SU-DHL-6 (cell line): ENCODE measurements around the gene PDE4D.

Experiments used
- H2AFZ ChIP-seq: fragments of 200-600 bp; sonication (generic); 2 replicates; pipeline ENCODE4 v1.6.1; 2014; ENCODE audit warnings: low read depth, mild to moderate bottlenecking, moderate library complexity, mixed read lengths, antibody characterized with exemption, low read length; ENCODE audit not compliant: severe bottlenecking
- H3F3A ChIP-seq: fragments of 200-600 bp; shearing (Covaris generic); 2 replicates; pipeline ENCODE4 v1.6.0; 2016; ENCODE audit warnings: antibody characterized with exemption, mild to moderate bottlenecking; ENCODE audit not compliant: insufficient read depth
- H3K27ac ChIP-seq: fragments of 200-600 bp; sonication (generic); 2 replicates; pipeline ENCODE4 v1.5.1; 2016; ENCODE audit warnings: low read depth, mild to moderate bottlenecking, low read length, moderate library complexity, mixed read lengths
- H3K27me3 ChIP-seq: fragments of 200-600 bp; sonication (generic), shearing (Covaris generic); 2 replicates; pipeline ENCODE4 v1.6.0; 2014; ENCODE audit warnings: mild to moderate bottlenecking, low read length
- H3K36me3 ChIP-seq: fragments of 200-600 bp; sonication (generic); 2 replicates; pipeline ENCODE4 v1.6.1; 2014; ENCODE audit warnings: mild to moderate bottlenecking, low read length, mixed read lengths
- H3K4me2 ChIP-seq: fragments of 300-600, 200-600 bp; shearing (Covaris generic), sonication (generic); 2 replicates; pipeline ENCODE4 v1.6.0; 2014; ENCODE audit warnings: low read length, low read depth, mild to moderate bottlenecking; ENCODE audit not compliant: poor library complexity, severe bottlenecking
- H3K4me3 ChIP-seq: fragments of 200-600 bp; sonication (generic); 2 replicates; pipeline ENCODE4 v1.5.1; 2014; ENCODE audit warnings: antibody characterized with exemption, low read length, mild to moderate bottlenecking, mixed read lengths; ENCODE audit not compliant: insufficient read depth, poor library complexity, severe bottlenecking
- H3K79me2 ChIP-seq: fragments of 200-600 bp; sonication (generic); 2 replicates; pipeline ENCODE4 v1.6.1; 2014; ENCODE audit warnings: mild to moderate bottlenecking, low read length, moderate library complexity; ENCODE audit not compliant: insufficient read depth
- H3K9ac ChIP-seq: fragments of 200-600 bp; sonication (generic); 2 replicates; pipeline ENCODE4 v1.7.0; 2014; ENCODE audit warnings: mild to moderate bottlenecking, low read length
- H3K9me2 ChIP-seq: fragments of 200-600 bp; sonication (generic); replicated peaks from 2 replicates; pipeline ENCODE4 v1.6.1; 2014; ENCODE audit warnings: low read length; ENCODE audit not compliant: insufficient read depth
- H3K9me3 ChIP-seq: fragments of 200-600 bp; sonication (generic); 2 replicates; pipeline ENCODE4 v1.6.1; 2014; ENCODE audit warnings: low read length, mixed read lengths; ENCODE audit not compliant: insufficient read depth
- H4K20me1 ChIP-seq: fragments of 200-600 bp; sonication (generic); 2 replicates; pipeline ENCODE4 v1.6.1; 2014; ENCODE audit warnings: low read depth, mild to moderate bottlenecking, antibody characterized with exemption, low read length, moderate library complexity, mixed read lengths
- CTCF ChIP-seq: fragments of 200-600 bp; sonication (generic); IDR thresholded peaks from one replicate; pipeline ENCODE4 v1.5.1; 2017; ENCODE audit warnings: antibody characterized with exemption, mild to moderate bottlenecking, low read length, moderate library complexity; ENCODE audit not compliant: insufficient read depth, poor library complexity, severe bottlenecking
- EZH2phosphoT487 ChIP-seq: fragments of 200-600 bp; sonication (generic), shearing (Covaris generic); conservative IDR thresholded peaks from 2 replicates; pipeline ENCODE4 v1.6.1; 2018; ENCODE audit warnings: mild to moderate bottlenecking, antibody characterized with exemption, low read length, moderate library complexity, mixed read lengths

PDE4D gene

GRCh38 chr5:59521476-59521875 lies 372.1 kb downstream of the PDE4D start:
- TF ChIP-seq CTCF (no peak), EZH2phosphoT487 (no peak)
- Histone ChIP-seq H3K4me3 (no peak overlapping the region), H3K79me2 (no peaks in the 10 kb centered on the region), H3K9ac (no peak overlapping the region), H4K20me1 (no peaks in the 10 kb centered on the region), H3K36me3 (no peaks in the 10 kb centered on the region), H3K4me2 (no peak overlapping the region), H2AFZ (no peak overlapping the region), H3F3A (no peaks in the 10 kb centered on the region), H3K27me3 (no peaks in the 10 kb centered on the region), H3K9me3 (no peaks in the 10 kb centered on the region), H3K9me2 (no peaks in the 10 kb centered on the region), H3K27ac (no peak overlapping the region)

GRCh38 chr5:59519338-59519737 lies 374.2 kb downstream of the PDE4D start:
- H3K79me2 ChIP-seq = no peaks in the 10 kb centered on the region
- H3F3A ChIP-seq = no peaks in the 10 kb centered on the region
- TF ChIP-seq CTCF (no peak), EZH2phosphoT487 (no peak)
- H4K20me1 ChIP-seq = no peaks in the 10 kb centered on the region
- H3K9ac ChIP-seq = no peak overlapping the region
- no peaks in the 10 kb centered on the region for H3K9me2 ChIP-seq
- no peaks in the 10 kb centered on the region for H3K27me3 ChIP-seq
- H3K27ac ChIP-seq = no peak overlapping the region
- H3K9me3 ChIP-seq = no peaks in the 10 kb centered on the region
- no peak overlapping the region for H3K4me2 ChIP-seq
- H3K4me3 ChIP-seq = no peak overlapping the region
- no peaks in the 10 kb centered on the region for H3K36me3 ChIP-seq
- H2AFZ ChIP-seq = no peak overlapping the region

- Histone ChIP-seq H2AFZ (no peak overlapping the region), H3K4me2 (no peak overlapping the region), H3K36me3 (no peaks in the 10 kb centered on the region), H3K79me2 (no peaks in the 10 kb centered on the region), H3F3A (no peaks in the 10 kb centered on the region), H3K9me2 (no peaks in the 10 kb centered on the region), H3K9me3 (no peaks in the 10 kb centered on the region), H4K20me1 (no peaks in the 10 kb centered on the region), H3K4me3 (no peak overlapping the region), H3K27me3 (no peaks in the 10 kb centered on the region), H3K27ac (no peak overlapping the region), H3K9ac (no peak overlapping the region)
- TF ChIP-seq EZH2phosphoT487 (no peak), CTCF (no peak)
Observed at GRCh38 chr5:59517926-59518585, 375.5 kb downstream of the PDE4D start.
